HEK293T (cell line): ENCODE measurements around the gene CHP1.

Experiments
- CTCF ChIA-PET: fragments of 350-600 bp; formaldehyde crosslinking; extraction: SDS; loops from one replicate; lab custom pipeline; 2021; ENCODE audit warnings: antibody characterized with exemption, inconsistent platforms; lab: Yijun Ruan, JAX
- POLR2A ChIA-PET: fragments of 350-600 bp; formaldehyde crosslinking; extraction: SDS; loops from one replicate; lab custom pipeline; 2020; ENCODE audit warnings: antibody characterized with exemption, inconsistent platforms; lab: Yijun Ruan, JAX
- DNase-seq: peaks from one replicate; pipeline ENCODE4 v3.0.0; 2012; ENCODE audit warnings: mixed read lengths; ENCODE audit errors: extremely low spot score
- ARNT ChIP-seq: fragments of 450-650 bp; IDR thresholded peaks from 2 replicates; pipeline ENCODE4 v1.6.1; 2017; ENCODE audit warnings: mild to moderate bottlenecking
- BHLHE40 ChIP-seq: fragments of 450-650 bp; IDR thresholded peaks from 2 replicates; pipeline ENCODE4 v1.6.1; 2016; ENCODE audit warnings: mild to moderate bottlenecking, moderate library complexity, borderline replicate concordance
- CTBP1 ChIP-seq: fragments of 450-650 bp; IDR thresholded peaks from 2 replicates; pipeline ENCODE4 v1.6.1; 2016; ENCODE audit warnings: borderline replicate concordance
- ELF4 ChIP-seq: fragments of 450-650 bp; IDR thresholded peaks from 2 replicates; pipeline ENCODE4 v1.6.1; 2017; ENCODE audit warnings: antibody characterized with exemption
- FOXA1 ChIP-seq: fragments of 450-650 bp; IDR thresholded peaks from 2 replicates; pipeline ENCODE4 v1.6.1; 2016; ENCODE audit warnings: mild to moderate bottlenecking
- FOXK2 ChIP-seq: fragments of 450-650 bp; IDR thresholded peaks from 2 replicates; pipeline ENCODE4 v1.6.1; 2016; ENCODE audit warnings: mild to moderate bottlenecking
- FOXM1 ChIP-seq: fragments of 450-650 bp; IDR thresholded peaks from 2 replicates; pipeline ENCODE4 v1.6.1; 2017; ENCODE audit warnings: mild to moderate bottlenecking, borderline replicate concordance
- HDGF ChIP-seq: fragments of 450-650 bp; IDR thresholded peaks from 2 replicates; pipeline ENCODE4 v1.6.1; 2017; ENCODE audit warnings: antibody characterized with exemption, borderline replicate concordance
- L3MBTL2 ChIP-seq: fragments of 450-650 bp; conservative IDR thresholded peaks from 2 replicates; pipeline ENCODE4 v1.6.1; 2016; ENCODE audit warnings: mild to moderate bottlenecking
- LEF1 ChIP-seq: fragments of 450-650 bp; IDR thresholded peaks from 2 replicates; pipeline ENCODE4 v1.6.1; 2017; ENCODE audit warnings: mild to moderate bottlenecking, borderline replicate concordance
- NFRKB ChIP-seq: fragments of 450-650 bp; IDR thresholded peaks from 2 replicates; pipeline ENCODE4 v1.6.1; 2016; ENCODE audit warnings: mild to moderate bottlenecking, moderate library complexity
- PKNOX1 ChIP-seq: fragments of 450-650 bp; IDR thresholded peaks from 2 replicates; pipeline ENCODE4 v1.6.1; 2016
- SP1 ChIP-seq: fragments of 450-650 bp; IDR thresholded peaks from 2 replicates; pipeline ENCODE4 v1.6.1; 2017
- SUZ12 ChIP-seq: fragments of 450-650 bp; IDR thresholded peaks from 2 replicates; pipeline ENCODE4 v1.6.1; 2016; ENCODE audit warnings: mild to moderate bottlenecking
- TARDBP ChIP-seq: fragments of 450-650 bp; IDR thresholded peaks from 2 replicates; pipeline ENCODE4 v1.6.1; 2016
- ZNF384 ChIP-seq: fragments of 450-650 bp; IDR thresholded peaks from 2 replicates; pipeline ENCODE4 v1.6.1; 2016

CHP1 gene

GRCh38 chr15:41251411-41251810 lies 20.3 kb downstream of the CHP1 start:
- ChIA-PET POLR2A (no interaction called here), CTCF (no interaction called here)

GRCh38 chr15:41254560-41254959 lies 23.5 kb downstream of the CHP1 start:
- DNase-seq: no peak
- ChIA-PET POLR2A (no interaction called here), CTCF (no interaction called here)
- no peak for TF ChIP-seq BHLHE40
- TF ChIP-seq HDGF: no peak
- no peak for TF ChIP-seq CTBP1
- TF ChIP-seq TARDBP: no peak
- TF ChIP-seq FOXA1: no peak
- TF ChIP-seq FOXM1: no peak
- TF ChIP-seq FOXK2: no peak
- TF ChIP-seq ARNT: no peak
- TF ChIP-seq ELF4: no peak
- TF ChIP-seq SUZ12: no peak
- no peak for TF ChIP-seq PKNOX1
- TF ChIP-seq SP1: no peak
- TF ChIP-seq ZNF384: no peak
- TF ChIP-seq L3MBTL2: no peak
- no peak for TF ChIP-seq NFRKB
- no peak for TF ChIP-seq LEF1

More at GRCh38 chr15:41251411-41251810, 20.3 kb downstream of the CHP1 start:
- DNase-seq: no peak
- TF ChIP-seq FOXM1: no peak
- no peak for TF ChIP-seq PKNOX1
- no peak for TF ChIP-seq ELF4
- no peak for TF ChIP-seq ZNF384
- TF ChIP-seq CTBP1: no peak
- no peak for TF ChIP-seq HDGF

GRCh38 chr15:41256103-41256502 lies 25.0 kb downstream of the CHP1 start:
- TF ChIP-seq TARDBP (no peak), BHLHE40 (no peak), ELF4 (no peak), PKNOX1 (no peak)
- no peak for DNase-seq
- POLR2A ChIA-PET: no interaction called here
- CTCF ChIA-PET: no interaction called here

GRCh38 chr15:41256577-41257038 lies 25.5 kb downstream of the CHP1 start:
- POLR2A ChIA-PET: no interaction called here
- CTCF ChIA-PET: no interaction called here
- DNase-seq: no peak
- no peak for TF ChIP-seq CTBP1
- no peak for TF ChIP-seq NFRKB
- TF ChIP-seq HDGF: no peak
- no peak for TF ChIP-seq FOXA1
- TF ChIP-seq TARDBP: no peak
- no peak for TF ChIP-seq L3MBTL2
- TF ChIP-seq ARNT: no peak

GRCh38 chr15:41258750-41259471 lies 27.8 kb downstream of the CHP1 start:
- TF ChIP-seq HDGF: no peak
- TF ChIP-seq ARNT: no peak
- no peak for TF ChIP-seq FOXA1
- TF ChIP-seq CTBP1: no peak
- TF ChIP-seq FOXK2: no peak
- no peak for TF ChIP-seq PKNOX1
- TF ChIP-seq LEF1: no peak
- no peak for TF ChIP-seq SUZ12
- no peak for TF ChIP-seq L3MBTL2
- TF ChIP-seq FOXM1: no peak
- no peak for TF ChIP-seq NFRKB
- ChIA-PET POLR2A (no interaction called here), CTCF (no interaction called here)
- DNase-seq: no peak
